HPDE6-E6E7 (cell line): ENCODE results near the gene PPP1R3G.
"Not testable (repeated sequence)": the region's sequence is repeated elsewhere in the genome, so short reads cannot be mapped to it uniquely, and the experiment has no call there.

Source experiments
- DNase-seq: peaks from one replicate; pipeline ENCODE4 v3.0.0; 2011; ENCODE audit warnings: missing footprints; ENCODE audit errors: extremely low spot score

Gene PPP1R3G

DNA sequence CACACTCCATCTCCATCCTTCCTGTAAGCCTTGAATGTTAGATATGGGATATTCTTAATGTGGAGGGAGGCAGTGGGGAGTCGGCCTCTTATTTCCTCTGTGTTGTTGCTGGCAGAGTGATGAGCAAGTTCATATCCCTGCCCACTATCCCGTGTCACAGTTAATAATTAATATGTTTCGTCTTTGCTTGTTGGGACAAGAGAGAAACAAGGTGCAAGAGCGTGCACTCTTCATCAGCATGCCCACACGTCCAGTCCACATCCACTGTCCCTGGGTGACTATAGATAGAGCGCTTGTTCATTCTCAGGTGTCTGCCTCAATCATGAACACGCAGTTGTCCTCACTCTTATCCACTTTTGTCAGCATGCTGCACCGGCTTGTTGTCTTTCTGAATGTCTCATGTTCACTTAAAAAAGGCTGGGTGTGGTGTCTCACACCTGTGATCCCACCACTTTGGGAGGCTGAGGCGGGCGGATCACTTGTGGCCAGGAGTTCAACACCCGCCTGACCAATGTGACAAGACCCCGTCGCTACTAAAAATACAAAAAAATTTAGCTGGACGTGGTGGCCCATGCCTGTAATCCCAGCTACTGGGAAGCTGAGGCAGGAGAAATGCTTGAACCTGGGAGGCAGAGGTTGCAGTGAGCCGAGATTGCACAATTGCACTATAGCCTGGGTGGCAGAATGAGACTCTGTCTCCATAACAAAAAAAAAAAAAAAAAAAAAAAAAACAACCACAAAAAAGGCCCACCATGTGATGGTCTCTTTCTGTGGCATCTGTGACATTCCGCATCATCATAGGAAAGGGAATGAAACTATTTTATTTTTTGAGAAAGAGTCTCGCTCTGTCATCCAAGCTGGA lies 34.2 kb downstream of the PPP1R3G start:
- DNase-seq = no peak

DNA sequence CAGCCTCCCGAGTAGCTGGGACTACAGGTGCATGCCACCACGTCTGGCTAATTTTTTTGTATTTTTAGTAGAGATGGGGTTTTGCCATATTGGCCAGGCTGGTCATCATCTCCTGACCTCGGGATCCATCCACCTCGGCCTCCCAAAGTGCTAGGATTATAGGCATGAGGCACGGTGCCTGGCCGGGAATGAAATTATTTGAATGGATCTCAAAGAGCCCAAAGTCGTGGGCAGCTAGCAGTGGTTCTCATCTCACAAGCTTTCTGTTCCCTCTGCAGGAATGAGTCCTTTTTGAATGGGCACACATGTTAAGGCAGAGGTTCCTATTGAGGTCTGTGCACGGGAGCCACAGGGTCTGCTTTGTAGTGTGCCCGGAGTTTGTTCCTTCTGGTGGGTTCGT lies 34.9 kb downstream of the PPP1R3G start:
- DNase-seq = no peak

DNA sequence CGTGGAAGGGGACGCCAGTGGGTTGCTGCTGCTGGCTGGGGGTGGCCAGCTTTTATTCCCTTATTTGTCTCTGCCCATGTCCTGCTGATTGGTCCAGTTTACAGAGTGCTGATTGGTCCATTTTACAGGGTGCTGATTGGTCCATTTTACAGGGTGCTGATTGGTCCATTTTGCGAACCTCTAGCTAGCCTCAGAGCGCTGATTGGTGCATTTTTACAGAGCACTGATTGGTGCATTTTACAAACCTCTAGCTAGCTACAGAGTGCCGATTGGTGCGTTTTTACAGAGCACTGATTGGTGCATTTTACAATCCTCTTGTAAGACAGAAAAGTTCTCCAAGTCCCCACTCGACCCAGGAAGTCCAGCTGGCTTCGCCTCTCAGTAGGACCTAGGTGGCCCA lies 35.4 kb downstream of the PPP1R3G start:
- not testable (repeated sequence) for DNase-seq

DNA sequence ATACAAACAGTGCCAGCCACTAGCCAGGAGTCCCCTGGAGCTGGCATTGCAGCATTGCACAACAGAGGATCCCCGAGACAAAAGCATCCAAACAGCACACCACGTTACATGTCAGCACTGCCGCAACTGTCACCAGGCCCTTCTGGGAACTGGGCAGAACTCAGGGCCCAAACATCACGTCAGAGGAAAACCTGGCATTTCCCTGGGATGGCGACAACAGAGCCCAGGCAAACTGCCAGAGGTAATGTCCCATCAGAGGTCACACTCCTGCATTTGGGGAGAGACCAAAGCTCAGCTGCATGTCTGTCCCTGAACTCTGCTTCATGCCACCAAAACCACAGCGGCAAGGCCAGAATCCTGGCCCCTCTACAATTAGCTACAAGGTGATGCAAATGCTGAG lies 36.3 kb downstream of the PPP1R3G start:
- DNase-seq = no peak

- no peak for DNase-seq
Observed at GRCh38 chr6:5121956-5122355, 36.8 kb downstream of the PPP1R3G start.

DNA sequence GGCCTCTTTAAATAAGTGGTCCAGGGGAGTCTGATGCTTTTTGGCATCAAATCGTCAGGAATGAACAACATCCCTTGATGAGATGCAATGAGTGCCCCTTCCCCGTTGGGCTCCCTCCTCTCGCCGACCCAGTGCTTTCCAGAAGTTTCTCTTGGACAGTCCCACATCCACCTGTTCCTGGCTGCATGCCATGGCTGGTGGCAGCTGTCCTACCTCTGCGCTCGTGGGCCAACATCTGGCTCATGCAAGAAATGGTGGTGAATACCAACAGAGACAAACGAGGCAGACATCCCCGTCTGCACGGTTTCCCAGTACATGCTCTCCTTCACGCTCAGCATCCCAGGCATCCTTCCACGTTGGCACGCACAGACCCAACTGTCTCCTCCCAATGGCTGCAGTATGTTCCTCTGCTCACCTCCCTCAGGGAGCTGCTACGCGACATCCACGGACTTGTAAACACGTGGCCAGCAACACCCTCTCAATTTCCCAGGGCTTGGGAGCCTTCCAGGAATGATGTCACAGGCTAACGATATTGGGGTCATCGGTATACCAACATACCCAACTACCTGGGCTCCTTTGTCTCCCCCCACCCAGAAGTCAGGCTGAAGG lies 37.5 kb downstream of the PPP1R3G start:
- DNase-seq = no peak

DNA sequence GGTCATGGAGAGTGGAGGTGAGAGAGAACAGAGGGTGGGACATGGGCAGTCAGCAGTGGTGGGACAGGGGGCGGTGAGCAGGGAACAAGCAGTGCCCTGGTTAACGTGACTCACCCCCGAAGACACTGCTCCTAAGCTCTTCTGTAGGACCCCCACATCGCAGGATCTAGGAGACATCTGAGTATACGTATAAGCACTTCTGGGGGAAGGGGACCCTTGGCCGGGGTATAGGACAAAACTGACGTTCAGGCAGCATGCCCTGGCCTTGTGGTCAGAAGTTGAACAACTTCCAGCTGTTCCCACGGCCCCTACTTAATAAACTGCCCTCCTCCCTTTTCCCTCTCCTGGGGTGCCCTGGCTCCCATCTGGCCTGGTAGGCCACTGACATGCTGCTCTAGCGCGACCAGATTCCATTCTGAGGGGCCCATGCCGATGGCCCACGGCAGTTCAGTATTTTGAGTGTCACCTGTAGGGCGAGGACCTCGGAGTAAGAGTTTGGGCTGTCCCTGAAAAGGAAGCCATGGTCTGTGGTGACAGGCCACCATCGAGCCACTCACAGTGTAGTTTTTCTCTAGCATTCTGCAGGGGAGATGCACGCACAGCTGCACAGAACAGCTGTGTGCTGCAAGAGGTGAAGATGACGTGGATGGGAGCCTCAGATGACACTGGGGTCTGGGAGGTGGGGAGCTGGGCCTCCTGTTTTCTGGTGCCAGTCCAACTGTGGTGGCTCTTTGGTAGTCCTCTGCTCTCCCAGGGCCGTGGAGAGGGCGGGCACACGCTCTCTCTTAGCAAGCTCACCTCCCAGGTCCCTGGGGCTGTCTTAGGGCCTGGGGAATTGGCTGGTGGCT lies 38.4 kb downstream of the PPP1R3G start:
- no peak for DNase-seq

DNA sequence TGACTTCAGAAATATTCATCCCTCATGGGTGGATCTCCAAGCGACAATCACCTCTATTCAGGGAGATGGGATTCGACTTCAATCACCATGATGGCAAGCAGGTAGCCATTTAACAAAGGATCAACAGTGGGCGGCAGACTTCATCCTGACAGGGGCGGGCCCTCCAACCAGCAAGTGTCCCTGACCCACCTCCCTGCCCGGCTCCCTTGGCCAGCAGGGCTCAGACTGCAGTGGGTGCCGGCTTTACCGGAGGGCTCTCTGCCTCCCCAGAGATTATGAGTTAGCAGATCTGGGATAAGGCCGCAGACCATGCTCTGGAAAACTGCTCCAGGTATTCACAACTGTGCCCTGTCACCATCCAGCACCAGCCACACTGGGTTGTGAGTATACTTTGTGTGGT lies 39.4 kb downstream of the PPP1R3G start:
- no peak for DNase-seq

- DNase-seq = peak; percentile 50
Observed at GRCh38 chr6:5125152-5126006, 40.2 kb downstream of the PPP1R3G start.

- DNase-seq = no peak
Observed at GRCh38 chr6:5126214-5126613, 41.1 kb downstream of the PPP1R3G start.

DNA sequence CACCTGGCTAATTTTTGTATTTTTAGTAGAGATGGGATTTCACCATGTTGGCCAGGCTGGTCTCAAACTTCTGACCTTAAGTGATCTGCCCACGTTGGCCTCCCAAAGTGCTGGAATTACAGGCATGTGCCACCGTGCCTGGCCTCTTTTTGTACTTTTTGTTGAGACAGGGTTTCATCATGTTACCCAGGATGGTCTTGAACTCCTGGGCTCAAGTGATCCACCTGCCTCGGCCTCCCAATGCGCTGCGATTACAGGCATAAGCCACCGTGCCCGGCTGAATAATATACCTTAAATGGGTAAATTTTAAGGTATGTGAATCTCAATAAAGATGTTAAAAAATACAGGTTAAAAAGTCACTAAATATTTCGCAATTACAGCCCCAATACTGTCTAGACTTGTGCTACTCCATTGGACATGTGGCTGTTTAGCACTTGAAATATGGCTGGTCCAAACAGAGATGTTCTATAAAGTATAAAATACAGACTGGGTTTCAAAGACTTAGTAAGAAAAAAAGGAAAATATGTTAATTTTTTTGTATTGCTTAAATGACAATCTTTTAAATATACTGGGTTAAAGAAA lies 42.1 kb downstream of the PPP1R3G start:
- DNase-seq = no peak

- DNase-seq = no peak
Observed at GRCh38 chr6:5128351-5128750, 43.2 kb downstream of the PPP1R3G start.

DNA sequence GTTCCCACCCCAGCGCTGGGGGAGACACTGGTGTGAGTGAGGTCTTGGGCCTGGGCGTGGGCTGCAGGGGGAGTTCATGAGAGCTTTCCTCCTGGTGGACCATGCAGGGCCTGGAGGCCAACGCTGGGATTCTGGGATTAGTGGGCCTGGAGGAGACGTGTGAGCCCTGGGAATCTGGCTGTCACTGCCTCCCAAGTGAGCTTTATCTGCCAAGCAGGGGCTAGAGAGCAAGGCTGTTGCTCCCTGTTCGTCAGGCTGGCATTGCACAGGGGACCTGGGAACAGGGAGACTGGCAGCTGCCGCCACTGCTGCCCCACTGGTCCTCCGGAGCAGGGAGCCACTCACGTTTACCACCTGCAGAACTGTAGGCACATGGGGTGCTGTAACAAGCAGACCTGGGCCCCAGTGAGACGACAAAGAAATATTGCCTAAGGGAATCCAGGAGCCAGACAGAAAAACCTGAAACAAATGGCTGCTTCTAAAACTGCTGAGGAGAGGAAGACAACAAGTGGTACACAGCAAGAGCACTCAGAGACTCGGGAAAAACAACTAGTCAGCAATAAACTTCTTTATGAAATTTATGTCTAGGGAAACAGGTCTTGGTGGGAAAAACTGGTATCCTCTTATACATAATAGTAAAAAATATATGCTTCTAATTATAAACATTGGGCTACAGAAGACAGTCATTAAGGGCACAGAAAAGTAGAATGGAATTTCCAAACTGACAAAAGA lies 45.2 kb downstream of the PPP1R3G start:
- no peak for DNase-seq

- DNase-seq = no peak
Observed at GRCh38 chr6:5132731-5133130, 47.6 kb downstream of the PPP1R3G start.

- DNase-seq = no peak
Observed at GRCh38 chr6:5133943-5134342, 48.8 kb downstream of the PPP1R3G start.

- DNase-seq = no peak
Observed at GRCh38 chr6:5135788-5136376, 50.7 kb downstream of the PPP1R3G start.

GRCh38 chr6:5136851-5137250 lies 51.7 kb downstream of the PPP1R3G start:
- DNase-seq = no peak
